NCI-H1092 treated with DMSO at 0.1 percent for 48 hours (cell line): ENCODE results near the gene JUND.
A peak's percentile ranks its signal among the peaks of the same experiment; 100 is the strongest.

Experiments
- DNase-seq: peaks from one replicate; lab custom pipeline; 2025; lab: John Stamatoyannopoulos, UW

Gene JUND

DNA sequence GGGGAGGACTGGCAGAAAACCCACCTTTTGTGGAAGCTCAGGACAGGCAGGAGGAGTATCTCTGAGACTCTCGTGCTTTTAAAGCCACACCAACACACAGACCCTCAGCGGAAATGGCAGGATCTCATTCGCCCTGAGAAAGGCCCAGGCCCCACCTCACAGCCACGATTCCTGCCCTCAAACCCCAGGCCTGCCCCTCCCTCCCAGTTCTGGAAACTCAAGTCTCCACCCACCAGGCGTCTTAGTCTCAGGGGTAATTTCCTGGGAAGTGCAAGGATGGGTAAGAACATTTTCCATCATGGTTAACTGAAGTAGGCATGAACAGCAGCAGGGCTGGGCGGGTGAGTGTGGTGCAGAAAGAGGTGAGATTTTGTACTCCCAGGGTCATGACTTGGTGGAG, 47.2 kb downstream of the JUND start:
- no peak for DNase-seq

- peak; percentile 31 for DNase-seq
These were observed 48.1 kb downstream of the JUND start for GRCh38 chr19:18233224-18233825.

DNA sequence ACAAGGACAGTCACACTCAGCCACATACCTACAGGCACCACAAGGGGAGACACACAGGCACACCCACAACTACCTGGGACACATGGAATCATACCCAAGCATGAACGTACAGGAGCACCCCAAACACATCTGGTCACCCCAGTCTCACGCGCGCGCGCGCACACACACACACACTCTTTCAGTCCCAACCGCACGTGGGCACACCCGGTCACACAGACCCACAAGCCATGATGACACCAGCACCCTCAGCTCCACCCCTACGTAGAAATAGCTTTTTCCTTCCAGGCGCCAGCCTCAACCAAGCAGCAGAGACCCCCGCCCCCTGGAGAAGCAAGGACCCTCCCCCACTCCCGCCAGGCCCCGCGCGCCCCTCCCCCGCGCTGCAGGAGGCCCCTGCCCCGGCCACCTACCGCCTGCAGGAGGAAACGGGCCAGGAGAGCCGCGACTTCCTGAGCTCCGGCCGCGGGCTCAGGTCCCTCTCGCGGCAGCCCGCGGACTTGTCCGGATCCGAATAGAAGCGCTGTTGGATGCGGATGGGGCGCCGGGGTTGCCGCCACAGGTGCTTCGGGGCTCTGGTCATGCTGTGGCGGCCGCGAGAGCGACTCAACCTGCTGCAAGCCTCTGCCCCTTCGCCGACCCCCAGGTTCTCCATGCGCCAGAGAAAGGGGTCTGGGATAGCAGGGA, 48.7 kb downstream of the JUND start:
- peak; percentile 57 for DNase-seq

DNA sequence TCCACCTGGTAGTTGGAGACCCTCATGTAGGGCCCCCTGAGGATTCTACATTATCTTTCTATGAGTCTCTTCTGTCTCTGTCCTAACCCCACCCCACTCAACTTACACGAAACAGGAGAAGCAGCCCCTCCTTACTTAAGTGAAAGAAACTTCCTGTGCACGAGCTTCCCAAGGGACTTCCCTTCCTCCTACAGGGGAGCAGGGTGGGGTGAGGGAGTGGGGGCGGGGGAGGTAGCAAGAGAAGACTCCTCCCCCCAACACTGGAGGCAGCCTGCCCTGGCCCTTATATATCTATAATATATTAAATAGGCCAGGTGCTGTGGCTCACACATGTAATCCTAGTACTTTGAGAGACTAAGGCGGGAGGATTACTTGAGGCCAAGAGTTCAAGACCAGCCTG, 49.6 kb downstream of the JUND start:
- DNase-seq = no peak

DNA sequence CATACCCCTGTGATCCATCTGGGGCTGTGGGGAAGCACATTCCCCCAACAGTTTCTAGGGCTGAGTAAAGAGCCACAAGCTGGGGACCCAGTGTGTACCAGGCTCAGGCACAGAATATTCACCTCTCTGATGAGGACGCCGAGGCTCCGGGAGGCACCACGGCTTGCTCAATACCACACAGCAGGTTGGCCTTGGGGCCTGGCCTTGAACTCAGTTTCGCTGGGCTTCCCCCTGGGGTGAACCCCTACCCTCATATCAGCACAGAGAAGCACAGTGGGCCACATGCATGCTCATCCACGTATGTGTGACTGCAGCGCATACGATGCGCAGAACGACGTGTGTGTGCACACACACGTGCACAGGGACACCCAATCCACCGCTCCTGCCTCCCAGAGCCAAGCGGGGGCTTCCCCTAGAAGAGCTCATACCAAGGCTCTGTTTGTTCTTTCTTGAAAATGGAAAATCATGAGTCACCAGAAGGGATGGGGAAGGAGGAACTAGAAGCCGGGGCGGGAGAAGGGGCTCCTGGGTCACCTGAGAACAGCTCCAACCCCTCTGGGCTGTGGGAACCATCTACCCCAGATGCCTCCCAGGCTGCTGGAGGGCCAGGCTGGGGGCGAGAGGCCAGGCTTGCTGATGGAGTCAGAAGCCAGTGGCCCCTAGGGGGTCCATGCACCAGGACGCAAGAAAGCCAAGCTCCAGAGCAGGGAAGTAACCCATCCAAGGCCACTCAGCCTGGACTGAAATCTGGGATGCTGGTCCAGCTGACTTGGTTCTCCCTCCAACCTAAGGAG, 50.3 kb downstream of the JUND start:
- no peak for DNase-seq

DNA sequence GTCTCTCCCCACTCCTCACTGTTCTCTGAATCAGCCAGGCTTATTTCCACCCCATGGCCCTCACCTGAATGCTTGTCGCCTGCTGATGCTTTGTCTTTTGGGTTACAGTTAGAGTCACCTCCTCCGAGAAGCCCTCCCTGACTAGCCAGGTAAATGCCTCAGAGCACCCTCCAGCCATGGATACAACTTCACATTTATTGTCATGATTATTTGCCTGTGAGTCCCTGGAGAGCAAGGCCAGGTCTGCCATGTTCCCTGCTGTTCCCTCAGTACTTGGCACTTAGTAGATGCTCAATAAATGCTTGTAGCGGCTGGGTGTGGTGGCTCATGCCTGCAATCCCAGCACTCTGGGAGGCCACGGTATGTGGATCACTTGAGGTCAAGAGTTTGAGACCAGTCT, 51.5 kb downstream of the JUND start:
- DNase-seq = no peak
